Liver (tissue), 9 donors: Measurements from ENCODE around the gene ARHGDIB. TPM values are rescaled to one million over a fixed set of nuclear protein-coding genes. Genes with fewer than 3 reads are reported as not detected.

Experiments
- DNase-seq: peaks from one replicate; pipeline ENCODE4 v3.0.0-alpha.2; 2017; ENCODE audit warnings: low spot score
- H3K27ac ChIP-seq, 2 donors: one replicate each; pipeline ENCODE4 v1.7.0; 2013; ENCODE audit warnings: inconsistent platforms in 2 of 2, low read length in 2 of 2, control low read depth in 1 of 2, low read depth in 1 of 2, mild to moderate bottlenecking in 1 of 2
- H3K27me3 ChIP-seq, 4 donors: one replicate each; pipeline versions ENCODE4 v1.6.1 to v1.7.0; 2013; ENCODE audit warnings: low read length in 3 of 4, inconsistent platforms in 1 of 4, mild to moderate bottlenecking in 1 of 4, moderate library complexity in 1 of 4; ENCODE audit not compliant: control insufficient read depth in 4 of 4, insufficient read depth in 4 of 4
- H3K36me3 ChIP-seq, 4 donors: one replicate each; pipeline versions ENCODE4 v1.6.1 to v1.7.0; 2013; ENCODE audit warnings: low read length in 3 of 4, mild to moderate bottlenecking in 3 of 4, low read depth in 1 of 4, moderate library complexity in 1 of 4; ENCODE audit not compliant: control insufficient read depth in 4 of 4, insufficient read depth in 3 of 4
- H3K4me1 ChIP-seq, 4 donors: one replicate each; pipeline versions ENCODE4 v1.6.1 to v1.7.0; 2013; ENCODE audit warnings: low read length in 3 of 4, mild to moderate bottlenecking in 3 of 4, moderate library complexity in 1 of 4; ENCODE audit not compliant: control insufficient read depth in 4 of 4, insufficient read depth in 4 of 4
- H3K4me3 ChIP-seq, 3 donors: one replicate each; pipeline versions ENCODE4 v1.6.1 to v1.7.0; 2013; ENCODE audit warnings: low read length in 3 of 3, control low read depth in 1 of 3, low read depth in 1 of 3, mild to moderate bottlenecking in 1 of 3
- H3K9ac ChIP-seq, 2 donors: one replicate each; pipeline ENCODE4 v1.7.0; 2013; ENCODE audit warnings: low read length in 2 of 2, mild to moderate bottlenecking in 2 of 2, moderate library complexity in 2 of 2, control low read depth in 1 of 2, low read depth in 1 of 2
- H3K9me3 ChIP-seq, 4 donors: one replicate each; pipeline versions ENCODE4 v1.6.1 to v1.7.0; 2013; ENCODE audit warnings: low read length in 3 of 4; ENCODE audit not compliant: control insufficient read depth in 4 of 4
- ATF3 ChIP-seq: IDR thresholded peaks from 2 replicates; pipeline ENCODE4 v1.6.1; 2016; ENCODE audit warnings: antibody characterized with exemption
- EGR1 ChIP-seq, 2 donors: IDR thresholded peaks; 2 replicates each; pipeline ENCODE4 v1.6.1; 2016 to 2018; ENCODE audit warnings: antibody characterized with exemption in 2 of 2, low read depth in 2 of 2
- FOXA1 ChIP-seq: IDR thresholded peaks from 2 replicates; pipeline ENCODE4 v1.6.1; 2016; ENCODE audit warnings: antibody characterized with exemption
- HNF4A ChIP-seq, 2 donors: conservative IDR thresholded peaks; 2 replicates each; pipeline ENCODE4 v1.6.1; 2016; ENCODE audit warnings: antibody characterized with exemption in 2 of 2, mild to moderate bottlenecking in 2 of 2
- HNF4G ChIP-seq: IDR thresholded peaks from 2 replicates; pipeline ENCODE4 v1.6.1; 2016; ENCODE audit warnings: antibody characterized with exemption
- NR2F2 ChIP-seq: IDR thresholded peaks from 2 replicates; pipeline ENCODE4 v1.6.1; 2016; ENCODE audit warnings: antibody characterized with exemption
- REST ChIP-seq: IDR thresholded peaks from 2 replicates; pipeline ENCODE4 v1.6.1; 2016; ENCODE audit warnings: antibody characterized with exemption, mild to moderate bottlenecking
- SP1 ChIP-seq: IDR thresholded peaks from 2 replicates; pipeline ENCODE4 v1.6.1; 2018; ENCODE audit warnings: antibody characterized with exemption, mild to moderate bottlenecking
- ZBTB33 ChIP-seq: IDR thresholded peaks from 2 replicates; pipeline ENCODE4 v1.6.1; 2016; ENCODE audit warnings: antibody characterized with exemption
- WGBS: extraction: QIAGEN DNeasy Blood & Tissue Kit; methylation state at CpG from one replicate; pipeline ENCODE4 v1.1.7; 2013; 5-methylcytosine and 5-hydroxymethylcytosine counted together
- polyA plus RNA-seq, 2 donors: library from polyadenylated mRNA; stranded (reverse) in 1 of 2; unstranded in 1 of 2; fragments of 200-250 nt in 1 of 2; fragments of >200 nt in 1 of 2; fragmentation: Nextera tagmentation in 1 of 2; extraction: Ambion mirVana in 1 of 2; gene quantifications; one replicate each; pipeline versions ENCODE4 v1.2.1 to v1.2.3, GENCODE V29; 2013 to 2015
- total RNA-seq, 2 donors: library from RNA; depleted of rRNA; stranded (reverse); fragments of >200 nt; gene quantifications; one replicate each; pipeline ENCODE4 v1.2.3, GENCODE V29; 2014
- TF ChIP-seq, protein P1 (sequence below): fragments of 150-350 bp; IDR thresholded peaks from 2 replicates; pipeline ENCODE4 v1.5.1; 2017; ENCODE audit warnings: improper control_type of control experiment, low read depth, low read length; ENCODE audit not compliant: missing input control
- TF ChIP-seq, protein P2 (sequence below): IDR thresholded peaks from 2 replicates; pipeline ENCODE4 v1.6.1; 2016; ENCODE audit warnings: antibody characterized with exemption
- donor health status: healthy.
- donor health status: healthy.
- donor health status: healthy.
- donor health status: healthy.
- donor health status: healthy.

The ARHGDIB gene
- total and polyA plus RNA-seq, 4 donors, result 36.3 to 66.9 (median 47.5) TPM

DNA sequence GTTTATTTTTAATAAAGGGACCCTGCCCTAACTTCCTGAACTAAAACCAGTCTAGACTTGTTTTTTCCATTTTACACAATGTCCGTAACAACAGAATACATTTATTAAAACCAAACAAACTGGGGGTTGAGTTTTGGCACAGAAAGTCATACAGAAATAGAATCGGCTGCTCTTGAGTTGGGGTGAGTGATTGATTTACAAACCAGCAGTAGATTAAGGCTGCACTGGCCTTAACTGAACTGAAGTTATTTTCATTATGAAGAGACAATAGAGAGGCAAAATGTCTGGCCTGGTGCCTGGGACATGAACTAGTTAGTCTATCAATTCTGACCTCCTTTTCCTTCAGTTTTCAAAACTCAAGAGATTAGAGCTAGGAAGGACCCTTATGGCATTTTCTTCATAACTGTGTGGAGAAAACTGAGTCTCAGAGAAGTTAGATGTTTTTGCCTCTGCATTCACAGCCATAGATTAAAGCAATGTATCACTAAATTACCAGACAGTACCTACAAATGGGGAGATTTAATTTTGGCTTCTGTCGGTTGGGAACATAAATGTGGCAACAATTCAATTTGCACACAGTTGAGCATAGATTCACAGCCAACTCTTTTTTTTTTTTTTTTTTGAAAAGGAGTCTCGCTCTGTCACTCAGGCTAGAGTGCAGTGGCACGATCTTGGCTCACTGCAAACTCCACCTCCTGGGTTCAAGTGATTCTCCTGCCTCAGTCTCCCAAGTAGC, 56.0 kb downstream of the ARHGDIB start:
- Histone ChIP-seq H3K9me3 (no peaks in the 10 kb centered on the region), H3K9ac (no peak overlapping the region), H3K27me3 (no peaks in the 10 kb centered on the region), H3K36me3 (no peaks in the 10 kb centered on the region), H3K4me1 (no peaks in the 10 kb centered on the region), H3K4me3 (no peak overlapping the region), H3K27ac (no peak overlapping the region)
- WGBS, result 79% methylated on average over 5 of the region's 5 CpGs
- DNase-seq, result no peak
- TF ChIP-seq FOXA1, result no peak
- TF ChIP-seq, protein P1, sequence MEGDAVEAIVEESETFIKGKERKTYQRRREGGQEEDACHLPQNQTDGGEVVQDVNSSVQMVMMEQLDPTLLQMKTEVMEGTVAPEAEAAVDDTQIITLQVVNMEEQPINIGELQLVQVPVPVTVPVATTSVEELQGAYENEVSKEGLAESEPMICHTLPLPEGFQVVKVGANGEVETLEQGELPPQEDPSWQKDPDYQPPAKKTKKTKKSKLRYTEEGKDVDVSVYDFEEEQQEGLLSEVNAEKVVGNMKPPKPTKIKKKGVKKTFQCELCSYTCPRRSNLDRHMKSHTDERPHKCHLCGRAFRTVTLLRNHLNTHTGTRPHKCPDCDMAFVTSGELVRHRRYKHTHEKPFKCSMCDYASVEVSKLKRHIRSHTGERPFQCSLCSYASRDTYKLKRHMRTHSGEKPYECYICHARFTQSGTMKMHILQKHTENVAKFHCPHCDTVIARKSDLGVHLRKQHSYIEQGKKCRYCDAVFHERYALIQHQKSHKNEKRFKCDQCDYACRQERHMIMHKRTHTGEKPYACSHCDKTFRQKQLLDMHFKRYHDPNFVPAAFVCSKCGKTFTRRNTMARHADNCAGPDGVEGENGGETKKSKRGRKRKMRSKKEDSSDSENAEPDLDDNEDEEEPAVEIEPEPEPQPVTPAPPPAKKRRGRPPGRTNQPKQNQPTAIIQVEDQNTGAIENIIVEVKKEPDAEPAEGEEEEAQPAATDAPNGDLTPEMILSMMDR, result no peak
- TF ChIP-seq, protein P2, sequence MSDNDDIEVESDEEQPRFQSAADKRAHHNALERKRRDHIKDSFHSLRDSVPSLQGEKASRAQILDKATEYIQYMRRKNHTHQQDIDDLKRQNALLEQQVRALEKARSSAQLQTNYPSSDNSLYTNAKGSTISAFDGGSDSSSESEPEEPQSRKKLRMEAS, result no peak
- TF ChIP-seq SP1, result no peak
- peak; percentile 49 for TF ChIP-seq NR2F2

- Histone ChIP-seq H3K4me3 (no peak overlapping the region), H3K27ac (peak overlapping the region in 1 of 2 donors; percentile 21), H3K27me3 (no peaks in the 10 kb centered on the region), H3K36me3 (no peaks in the 10 kb centered on the region), H3K4me1 (no peaks in the 10 kb centered on the region), H3K9me3 (no peaks in the 10 kb centered on the region), H3K9ac (no peak overlapping the region)
- no peak for TF ChIP-seq HNF4A (conservative IDR thresholded peaks at IDR 0.05)
- 78% methylated on average over 8 of the region's 8 CpGs for WGBS
- DNase-seq, result no peak
Observed at GRCh38 chr12:14904854-14905253, 56.5 kb downstream of the ARHGDIB start.

GRCh38 chr12:14903386-14904098, 57.9 kb downstream of the ARHGDIB start:
- Histone ChIP-seq H3K27me3 (no peaks in the 10 kb centered on the region), H3K36me3 (no peaks in the 10 kb centered on the region), H3K4me3 (no peak overlapping the region), H3K9ac (no peak overlapping the region), H3K9me3 (no peaks in the 10 kb centered on the region), H3K4me1 (no peaks in the 10 kb centered on the region), H3K27ac (no peak overlapping the region)
- no peak for DNase-seq
- 94% methylated on average over 5 of the region's 5 CpGs for WGBS
- TF ChIP-seq, protein P1, result no peak
- TF ChIP-seq, protein P2, result no peak
- no peak for TF ChIP-seq ZBTB33
- no peak for TF ChIP-seq FOXA1
- TF ChIP-seq HNF4G, result no peak
- TF ChIP-seq EGR1 (IDR thresholded peaks at IDR 0.05; ENCODE audit: low read depth in 2 of 2), result no peak
- no peak for TF ChIP-seq ATF3
- TF ChIP-seq REST, result no peak
